Measurements from ENCODE around the gene MTG1.

Gene MTG1

DNA sequence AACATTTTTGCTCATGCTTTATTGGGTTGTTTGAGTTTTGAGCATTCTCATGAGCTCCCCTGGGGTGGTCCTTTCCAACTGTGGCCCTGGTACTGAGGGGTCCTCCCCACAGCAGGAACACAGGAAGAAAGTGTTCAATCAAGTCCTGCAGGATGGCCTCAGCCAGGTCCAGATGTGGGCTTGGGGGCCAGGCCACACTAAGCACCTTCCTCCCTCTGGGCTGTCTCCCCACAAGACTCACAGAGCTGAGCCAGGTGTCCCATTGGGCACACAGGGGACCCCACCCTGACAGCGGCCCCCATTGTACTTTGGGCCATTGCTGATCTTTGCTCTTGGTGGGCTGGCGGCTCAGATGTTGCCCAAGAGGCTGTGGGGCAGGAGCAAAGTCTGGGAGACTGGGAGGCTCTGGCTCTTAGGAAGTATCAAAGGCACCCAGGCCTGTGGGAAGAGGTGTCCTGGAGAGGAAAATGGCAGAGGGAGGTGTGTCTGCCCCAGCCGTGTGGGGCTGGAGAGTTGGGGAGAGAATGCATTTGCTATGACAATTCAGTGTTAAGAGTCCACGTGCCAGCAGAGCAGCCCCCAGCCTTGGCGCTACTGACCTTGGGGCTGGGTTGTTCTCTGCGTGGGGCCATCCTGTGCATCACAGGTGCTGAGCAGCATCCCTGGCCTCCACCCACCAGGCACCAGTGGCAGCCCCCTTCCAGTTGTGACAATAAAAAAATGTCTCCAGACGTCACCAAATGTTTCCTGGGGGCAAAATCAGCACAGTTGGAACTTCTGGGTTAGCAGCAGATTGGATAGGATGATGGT is 77.5 kb downstream of the MTG1 start:
- no peak for DNase-seq
